GM21381 (cell line): ENCODE measurements around the gene SLC18A3.

Experiments
- ATAC-seq: cut with Tn5 transposase; IDR thresholded peaks from one replicate; pipeline ENCODE4 v1.9.1; 2021; ENCODE audit warnings: mild to moderate bottlenecking, moderate library complexity; ENCODE audit not compliant: unreplicated experiment

Gene SLC18A3

GRCh38 chr10:49611166-49611815 lies 1.2 kb downstream of the SLC18A3 start:
- ATAC-seq: no peak

GRCh38 chr10:49611816-49612512 lies 1.9 kb downstream of the SLC18A3 start:
- ATAC-seq: no peak

GRCh38 chr10:49612513-49613164 lies 2.5 kb downstream of the SLC18A3 start:
- no peak for ATAC-seq

DNA sequence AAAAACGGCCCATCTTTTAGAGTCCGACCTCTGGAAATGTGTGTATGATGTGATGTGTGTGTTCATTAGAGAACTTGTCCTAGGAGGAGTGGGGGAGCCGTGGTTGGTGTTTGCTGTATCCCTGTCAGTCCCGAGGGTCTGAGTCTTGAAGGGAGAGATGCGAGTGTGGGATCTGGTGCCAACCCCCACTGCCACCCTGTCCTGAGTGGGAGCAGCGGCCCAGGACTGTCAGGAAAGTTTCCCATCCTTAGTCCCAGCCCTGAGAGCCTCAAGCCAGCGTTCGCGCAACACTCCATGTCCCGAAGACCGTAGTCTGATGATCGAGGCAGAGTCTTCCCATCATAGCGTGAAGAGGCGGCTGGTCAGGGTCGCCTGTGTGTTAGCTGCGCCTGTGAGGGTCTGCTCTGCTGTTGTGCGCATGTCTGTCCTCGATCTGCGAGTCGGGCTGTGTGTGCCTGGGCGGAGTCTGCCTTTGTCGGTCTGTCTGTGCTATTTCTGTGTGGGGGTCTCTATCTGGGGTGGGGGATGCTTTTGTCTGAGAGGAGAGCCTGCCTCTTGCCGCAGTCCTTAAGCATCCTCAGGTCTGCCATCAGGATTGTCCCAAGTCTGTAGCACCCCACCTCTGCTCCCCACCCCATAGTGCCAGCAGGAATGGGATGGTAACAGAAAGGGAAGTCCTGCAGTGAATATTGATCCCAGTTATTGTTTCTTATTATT lies 3.2 kb downstream of the SLC18A3 start:
- no peak for ATAC-seq

DNA sequence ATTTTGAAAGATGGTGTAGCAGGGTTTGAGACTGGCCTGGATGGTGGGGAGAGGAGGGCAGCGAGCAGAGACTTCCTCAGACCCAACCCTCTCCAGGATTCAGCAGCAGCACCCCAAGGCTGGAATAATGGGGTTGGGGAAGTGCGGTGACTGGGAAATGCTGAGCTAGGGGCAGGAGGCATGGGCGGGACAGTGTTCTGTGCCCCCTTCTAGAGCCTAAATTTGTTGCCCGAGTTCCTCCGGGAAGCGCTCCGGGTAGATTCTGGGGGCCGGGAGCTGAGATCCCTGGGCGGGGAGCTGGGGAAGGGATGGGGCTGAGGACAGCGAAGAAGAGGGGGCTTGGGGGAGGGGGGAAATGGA lies 3.8 kb downstream of the SLC18A3 start, which contains the start of gene CHAT:
Gene CHAT, plus strand, starts transcription at position 156 of the 360 bp plus-strand sequence. Its CDS starts 153 bp downstream, at position 309.
- ATAC-seq: no peak

GRCh38 chr10:49614242-49615198 lies 4.4 kb downstream of the SLC18A3 start:
- no peak for ATAC-seq

DNA sequence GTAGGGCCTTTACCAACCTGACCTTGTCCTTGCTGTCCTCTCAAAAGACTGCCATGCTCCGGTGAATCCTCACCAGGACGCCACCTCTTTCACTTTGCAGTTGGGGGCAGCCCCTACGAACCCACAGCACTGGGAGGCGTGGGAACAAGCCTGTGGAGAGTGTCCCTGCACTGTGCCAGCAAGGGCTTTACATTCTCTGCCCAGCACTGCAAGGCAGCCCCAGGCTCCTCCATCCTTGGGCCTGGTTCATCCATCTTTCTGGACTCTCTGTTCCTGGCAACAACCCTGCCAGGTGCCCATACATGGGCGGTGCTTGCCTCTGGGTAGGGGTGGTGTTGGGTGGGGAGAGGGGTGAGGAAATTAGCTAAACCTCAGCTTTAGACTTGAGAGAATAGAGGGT lies 5.1 kb downstream of the SLC18A3 start:
- no peak for ATAC-seq

- no peak for ATAC-seq
These were observed 5.6 kb downstream of the SLC18A3 start for GRCh38 chr10:49615721-49616120.

DNA sequence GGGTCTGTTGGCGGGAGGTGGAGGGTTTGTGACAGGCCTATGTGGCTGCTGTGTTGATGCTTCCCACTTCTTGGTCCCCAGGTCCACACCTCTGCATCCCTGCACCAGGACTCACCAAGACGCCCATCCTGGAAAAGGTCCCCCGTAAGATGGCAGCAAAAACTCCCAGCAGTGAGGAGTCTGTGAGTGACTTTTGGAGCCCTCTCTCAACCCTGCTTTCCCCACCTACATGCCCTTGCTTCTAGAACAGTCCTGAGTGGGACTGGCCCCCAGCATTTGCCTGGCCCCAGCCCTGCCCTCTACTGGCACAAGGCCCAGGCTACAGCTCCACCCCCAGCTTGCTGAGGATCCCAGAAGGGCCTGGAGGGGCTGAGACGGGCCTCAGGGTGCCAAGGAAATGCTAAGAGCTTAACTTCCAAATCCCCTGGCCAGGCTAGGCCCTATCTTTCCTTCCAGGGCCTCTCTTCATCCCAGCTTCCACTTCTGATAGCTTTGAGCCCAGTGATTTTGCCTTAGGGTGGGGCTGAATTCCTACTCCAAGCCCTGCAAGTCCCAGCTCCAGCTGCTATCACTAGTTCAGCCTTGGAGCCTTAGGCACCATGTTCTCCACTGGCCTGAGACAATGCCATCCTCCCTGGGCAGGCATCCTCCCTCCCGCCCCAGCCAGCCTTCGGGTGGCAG lies 6.5 kb downstream of the SLC18A3 start:
- no peak for ATAC-seq

DNA sequence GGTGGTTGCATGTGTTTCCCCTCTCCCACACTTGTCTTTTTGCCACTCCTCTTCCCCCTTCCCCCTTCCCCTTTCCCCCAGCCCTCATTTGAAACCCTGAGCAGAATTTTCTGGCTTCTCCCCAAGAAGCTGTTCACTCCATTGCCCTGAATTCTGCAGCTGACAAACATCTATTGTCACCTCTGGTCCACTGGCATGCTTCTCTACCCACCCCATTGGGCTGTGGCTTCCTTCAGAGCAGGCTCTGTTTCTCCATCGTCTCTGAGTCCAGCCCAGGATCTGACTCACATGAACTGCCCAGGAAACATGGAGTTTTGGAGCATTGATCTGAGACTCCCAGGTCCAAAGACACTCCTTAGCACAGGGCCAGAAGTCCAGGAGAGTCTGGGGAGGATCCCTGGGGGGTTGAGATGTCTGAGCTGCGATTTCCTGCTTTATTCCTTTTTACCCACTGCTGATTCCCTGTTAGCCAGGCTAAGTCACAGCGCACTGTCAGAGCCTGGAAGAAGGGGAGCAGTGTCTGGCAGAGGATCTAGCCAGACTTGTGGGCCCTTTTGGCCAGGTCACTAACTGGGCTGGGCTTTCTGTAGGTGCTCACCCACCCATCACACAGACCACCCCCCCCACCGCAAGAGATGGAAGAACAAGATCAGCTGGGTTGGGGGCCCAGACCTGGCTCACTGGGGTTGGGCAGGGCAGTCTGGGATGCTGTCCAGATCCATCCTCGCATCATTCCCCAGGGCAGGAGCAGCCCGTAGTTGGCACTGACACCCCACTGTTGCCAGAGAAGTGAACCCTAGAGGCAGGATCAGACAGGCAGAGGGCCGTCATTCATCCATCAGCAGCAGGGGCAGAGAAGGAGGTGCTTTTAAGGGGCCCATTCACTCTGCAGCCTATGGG lies 7.3 kb downstream of the SLC18A3 start:
- no peak for ATAC-seq

DNA sequence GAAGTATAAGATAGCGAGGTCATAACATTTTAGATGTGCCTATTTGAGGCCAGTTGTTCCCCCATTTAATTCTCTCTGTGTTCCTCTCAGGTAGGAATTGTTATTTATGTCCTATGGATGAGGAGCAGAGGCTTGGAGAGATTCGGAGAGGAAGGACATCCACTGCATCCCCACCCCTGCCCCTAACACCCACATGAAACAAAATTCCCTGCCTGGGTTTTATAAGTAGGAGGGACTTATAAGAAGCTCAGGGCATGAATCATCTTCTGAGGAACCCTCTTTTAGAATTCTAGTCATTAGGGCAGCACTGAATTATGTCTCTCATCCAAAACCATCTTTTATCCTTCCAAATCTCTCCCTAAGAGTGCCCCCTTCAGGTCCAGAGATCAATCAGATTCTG lies 8.7 kb downstream of the SLC18A3 start:
- ATAC-seq: no peak

DNA sequence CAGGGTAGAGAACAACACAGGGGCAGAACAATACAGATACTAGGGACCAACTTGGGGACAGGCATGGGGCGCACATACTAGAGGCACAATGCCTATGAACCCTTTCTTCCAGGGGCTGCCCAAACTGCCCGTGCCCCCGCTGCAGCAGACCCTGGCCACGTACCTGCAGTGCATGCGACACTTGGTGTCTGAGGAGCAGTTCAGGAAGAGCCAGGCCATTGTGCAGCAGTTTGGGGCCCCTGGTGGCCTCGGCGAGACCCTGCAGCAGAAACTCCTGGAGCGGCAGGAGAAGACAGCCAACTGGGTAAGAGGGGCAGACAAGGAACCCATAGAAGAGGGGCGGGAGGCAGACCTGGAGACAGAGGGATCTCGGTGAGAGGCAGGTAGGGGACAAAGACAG lies 9.5 kb downstream of the SLC18A3 start:
- ATAC-seq: no peak

- no peak for ATAC-seq
These were observed 10.2 kb downstream of the SLC18A3 start for GRCh38 chr10:49620286-49620810.

- no peak for ATAC-seq
These were observed 10.8 kb downstream of the SLC18A3 start for GRCh38 chr10:49620841-49621378.

GRCh38 chr10:49621561-49621960 lies 11.5 kb downstream of the SLC18A3 start:
- ATAC-seq: no peak

GRCh38 chr10:49622426-49623425 lies 12.6 kb downstream of the SLC18A3 start:
- no peak for ATAC-seq

- no peak for ATAC-seq
These were observed 14.5 kb downstream of the SLC18A3 start for GRCh38 chr10:49624629-49625028.
